ENCODE measurements around the gene CLEC19A.

CLEC19A gene

DNA sequence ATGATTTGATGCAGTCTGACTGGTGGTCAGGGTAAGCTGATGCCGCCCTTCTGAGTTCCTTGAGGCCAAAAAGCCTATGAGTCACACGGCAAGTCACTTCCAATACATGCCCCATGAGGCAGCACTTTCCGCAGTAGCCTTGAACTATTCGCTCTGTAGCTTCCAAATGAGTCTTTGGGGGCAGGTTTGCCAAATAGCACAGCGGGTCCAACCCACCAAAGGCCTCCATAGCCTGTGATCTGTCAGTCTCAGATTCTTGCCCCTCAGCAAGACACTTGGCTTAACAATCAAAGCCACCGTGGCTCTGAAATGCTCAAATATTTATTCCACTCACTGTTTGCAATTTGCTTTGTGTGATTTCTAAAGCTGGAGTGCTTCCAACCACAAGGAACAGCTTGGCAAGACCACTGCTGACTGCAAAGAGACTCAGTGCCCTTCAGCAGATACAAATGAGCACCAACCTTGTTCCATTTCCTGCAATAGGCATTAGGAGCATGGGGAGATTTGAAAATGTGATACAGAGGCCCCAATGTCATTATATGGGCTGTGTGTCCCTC, 45.4 kb downstream of the CLEC19A start:
- no peak for DNase-seq

DNA sequence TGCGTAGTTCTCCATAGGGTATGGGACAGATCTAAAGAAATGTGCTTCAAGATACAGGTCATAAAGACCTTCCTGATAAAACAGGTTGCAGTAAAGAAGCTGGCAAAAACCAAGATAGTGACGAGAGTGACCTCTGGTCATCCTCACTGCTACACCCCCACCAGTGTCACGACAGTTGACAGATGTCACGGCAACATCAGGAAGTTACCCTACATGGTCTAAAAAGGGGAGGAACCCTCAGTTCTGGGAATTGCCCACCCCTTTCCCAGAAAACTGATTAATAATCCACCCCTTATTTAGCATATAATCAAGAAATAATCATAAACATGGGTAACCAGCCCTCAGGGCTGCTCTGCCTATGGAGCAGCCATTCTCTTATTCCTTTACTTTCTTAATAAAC, 46.3 kb downstream of the CLEC19A start:
- DNase-seq = no peak

- no peak for DNase-seq
Observed at GRCh38 chr16:19338335-19338734, 52.8 kb downstream of the CLEC19A start.

DNA sequence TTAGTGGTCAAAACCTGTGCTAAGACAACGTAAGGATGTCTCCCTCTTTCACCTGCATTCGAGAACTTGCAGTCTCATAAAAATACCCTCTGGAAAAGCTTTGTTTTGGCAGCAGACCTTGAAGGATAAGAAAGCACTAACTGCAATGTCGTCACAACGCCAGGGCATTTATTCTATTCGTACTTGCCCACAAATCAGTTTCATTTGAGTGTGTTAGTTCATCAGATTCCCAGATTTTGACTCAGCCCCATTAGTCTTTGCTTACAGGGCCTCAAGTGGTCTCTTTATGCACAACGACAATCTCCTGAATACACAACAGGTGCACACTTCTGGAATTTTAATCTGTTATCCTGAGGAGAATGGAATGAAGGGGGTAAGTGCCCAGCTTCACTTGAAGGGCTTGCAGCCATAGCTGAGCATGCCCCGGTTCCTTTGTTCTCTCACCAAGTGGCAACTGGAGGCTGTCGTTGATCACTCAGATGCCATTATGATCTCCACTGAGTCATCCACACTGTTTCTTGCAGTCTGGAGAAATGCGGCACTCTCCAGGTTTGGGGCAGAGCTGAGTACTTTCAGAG, 58.8 kb downstream of the CLEC19A start:
- no peak for DNase-seq

- no peak for DNase-seq
Observed at GRCh38 chr16:19344980-19345379, 59.4 kb downstream of the CLEC19A start.

- no peak for DNase-seq
Observed at GRCh38 chr16:19346335-19346922, 60.9 kb downstream of the CLEC19A start.

DNA sequence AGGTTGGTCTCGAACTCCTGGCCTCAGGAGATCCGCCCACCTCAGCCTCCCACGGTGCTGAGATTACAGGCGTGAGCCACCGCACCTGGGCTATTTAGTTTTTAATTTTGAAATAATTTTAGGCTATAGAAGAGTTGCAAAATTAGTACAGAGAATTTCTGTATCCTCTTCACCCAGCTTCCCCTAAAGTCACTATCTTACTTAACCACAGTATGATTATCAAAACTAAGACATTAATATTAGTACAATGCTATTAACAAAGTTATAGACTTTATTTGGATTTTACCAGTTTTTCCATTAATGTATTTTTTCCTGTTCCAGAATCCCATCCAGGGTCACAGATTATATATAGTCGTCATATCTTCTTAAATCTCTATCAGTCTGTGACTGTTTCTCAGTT, 62.6 kb downstream of the CLEC19A start:
- no peak for DNase-seq

- no peak for DNase-seq
Observed at GRCh38 chr16:19348578-19349315, 63.2 kb downstream of the CLEC19A start.

GRCh38 chr16:19354371-19354770, 68.8 kb downstream of the CLEC19A start:
- no peak for DNase-seq

- DNase-seq = no peak
Observed at GRCh38 chr16:19356024-19356952, 70.8 kb downstream of the CLEC19A start.

DNA sequence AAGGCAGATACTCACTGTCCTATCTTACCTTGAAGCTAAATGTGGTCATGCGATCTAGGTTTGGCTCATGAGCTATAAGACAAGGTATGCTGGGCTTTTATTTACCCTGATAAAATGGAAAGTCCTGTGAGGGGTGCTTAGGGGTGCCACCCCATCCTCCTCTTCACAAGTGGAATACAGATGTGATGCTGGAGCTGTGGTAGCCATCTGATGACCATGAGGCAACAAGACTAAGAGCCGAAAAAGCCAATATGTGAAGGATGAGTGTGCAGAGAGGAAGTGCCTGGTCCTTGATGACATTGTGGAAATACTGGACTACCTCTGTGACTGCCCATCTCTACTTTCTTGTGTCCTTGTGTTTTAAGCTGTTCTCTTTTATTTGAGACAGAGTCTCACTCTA, 74.0 kb downstream of the CLEC19A start:
- no peak for DNase-seq
